Liver (tissue), 9 donors: ENCODE measurements around the gene RACGAP1. TPM values are rescaled to one million over a fixed set of nuclear protein-coding genes. Genes with fewer than 3 reads are reported as not detected.

Source experiments
- DNase-seq: peaks from one replicate; pipeline ENCODE4 v3.0.0-alpha.2; 2017; ENCODE audit warnings: low spot score
- H3K27ac ChIP-seq, 2 donors: one replicate each; pipeline ENCODE4 v1.7.0; 2013; ENCODE audit warnings: inconsistent platforms in 2 of 2, low read length in 2 of 2, control low read depth in 1 of 2, low read depth in 1 of 2, mild to moderate bottlenecking in 1 of 2
- H3K27me3 ChIP-seq, 4 donors: one replicate each; pipeline versions ENCODE4 v1.6.1 to v1.7.0; 2013; ENCODE audit warnings: low read length in 3 of 4, inconsistent platforms in 1 of 4, mild to moderate bottlenecking in 1 of 4, moderate library complexity in 1 of 4; ENCODE audit not compliant: control insufficient read depth in 4 of 4, insufficient read depth in 4 of 4
- H3K36me3 ChIP-seq, 4 donors: one replicate each; pipeline versions ENCODE4 v1.6.1 to v1.7.0; 2013; ENCODE audit warnings: low read length in 3 of 4, mild to moderate bottlenecking in 3 of 4, low read depth in 1 of 4, moderate library complexity in 1 of 4; ENCODE audit not compliant: control insufficient read depth in 4 of 4, insufficient read depth in 3 of 4
- H3K4me1 ChIP-seq, 4 donors: one replicate each; pipeline versions ENCODE4 v1.6.1 to v1.7.0; 2013; ENCODE audit warnings: low read length in 3 of 4, mild to moderate bottlenecking in 3 of 4, moderate library complexity in 1 of 4; ENCODE audit not compliant: control insufficient read depth in 4 of 4, insufficient read depth in 4 of 4
- H3K4me3 ChIP-seq, 3 donors: one replicate each; pipeline versions ENCODE4 v1.6.1 to v1.7.0; 2013; ENCODE audit warnings: low read length in 3 of 3, control low read depth in 1 of 3, low read depth in 1 of 3, mild to moderate bottlenecking in 1 of 3
- H3K9ac ChIP-seq, 2 donors: one replicate each; pipeline ENCODE4 v1.7.0; 2013; ENCODE audit warnings: low read length in 2 of 2, mild to moderate bottlenecking in 2 of 2, moderate library complexity in 2 of 2, control low read depth in 1 of 2, low read depth in 1 of 2
- H3K9me3 ChIP-seq, 4 donors: one replicate each; pipeline versions ENCODE4 v1.6.1 to v1.7.0; 2013; ENCODE audit warnings: low read length in 3 of 4; ENCODE audit not compliant: control insufficient read depth in 4 of 4
- EGR1 ChIP-seq, 2 donors: IDR thresholded peaks; 2 replicates each; pipeline ENCODE4 v1.6.1; 2016 to 2018; ENCODE audit warnings: antibody characterized with exemption in 2 of 2, low read depth in 2 of 2
- FOXA1 ChIP-seq: IDR thresholded peaks from 2 replicates; pipeline ENCODE4 v1.6.1; 2016; ENCODE audit warnings: antibody characterized with exemption
- FOXA2 ChIP-seq: IDR thresholded peaks from 2 replicates; pipeline ENCODE4 v1.6.1; 2016; ENCODE audit warnings: antibody characterized with exemption
- GABPA ChIP-seq, 2 donors: IDR thresholded peaks in 1 of 2; conservative IDR thresholded peaks in 1 of 2; 2 replicates each; pipeline ENCODE4 v1.6.1; 2016; ENCODE audit warnings: antibody characterized with exemption in 2 of 2, mild to moderate bottlenecking in 1 of 2, moderate library complexity in 1 of 2
- HNF4A ChIP-seq, 2 donors: conservative IDR thresholded peaks; 2 replicates each; pipeline ENCODE4 v1.6.1; 2016; ENCODE audit warnings: antibody characterized with exemption in 2 of 2, mild to moderate bottlenecking in 2 of 2
- JUND ChIP-seq, 2 donors: IDR thresholded peaks; 2 replicates each; pipeline ENCODE4 v1.6.1; 2016; ENCODE audit warnings: antibody characterized with exemption in 2 of 2
- NR2F2 ChIP-seq: IDR thresholded peaks from 2 replicates; pipeline ENCODE4 v1.6.1; 2016; ENCODE audit warnings: antibody characterized with exemption
- RAD21 ChIP-seq, 2 donors: IDR thresholded peaks; 2 replicates each; pipeline ENCODE4 v1.6.1; 2016; ENCODE audit warnings: antibody characterized with exemption in 2 of 2, mild to moderate bottlenecking in 2 of 2
- REST ChIP-seq: IDR thresholded peaks from 2 replicates; pipeline ENCODE4 v1.6.1; 2016; ENCODE audit warnings: antibody characterized with exemption, mild to moderate bottlenecking
- RXRA ChIP-seq, 2 donors: IDR thresholded peaks; 2 replicates each; pipeline ENCODE4 v1.6.1; 2017 to 2018; ENCODE audit warnings: antibody characterized with exemption in 2 of 2, mild to moderate bottlenecking in 1 of 2
- SP1 ChIP-seq: IDR thresholded peaks from 2 replicates; pipeline ENCODE4 v1.6.1; 2018; ENCODE audit warnings: antibody characterized with exemption, mild to moderate bottlenecking
- TAF1 ChIP-seq: conservative IDR thresholded peaks from 2 replicates; pipeline ENCODE4 v1.6.1; 2016; ENCODE audit warnings: antibody characterized with exemption, mild to moderate bottlenecking
- ZBTB33 ChIP-seq: IDR thresholded peaks from 2 replicates; pipeline ENCODE4 v1.6.1; 2016; ENCODE audit warnings: antibody characterized with exemption
- WGBS: extraction: QIAGEN DNeasy Blood & Tissue Kit; methylation state at CpG from one replicate; pipeline ENCODE4 v1.1.7; 2013; 5-methylcytosine and 5-hydroxymethylcytosine counted together
- polyA plus RNA-seq, 2 donors: library from polyadenylated mRNA; stranded (reverse) in 1 of 2; unstranded in 1 of 2; fragments of 200-250 nt in 1 of 2; fragments of >200 nt in 1 of 2; fragmentation: Nextera tagmentation in 1 of 2; extraction: Ambion mirVana in 1 of 2; gene quantifications; one replicate each; pipeline versions ENCODE4 v1.2.1 to v1.2.3, GENCODE V29; 2013 to 2015
- total RNA-seq, 2 donors: library from RNA; depleted of rRNA; stranded (reverse); fragments of >200 nt; gene quantifications; one replicate each; pipeline ENCODE4 v1.2.3, GENCODE V29; 2014
- TF ChIP-seq, protein P1 (sequence below): IDR thresholded peaks from 2 replicates; pipeline ENCODE4 v1.6.1; 2016; ENCODE audit warnings: antibody characterized with exemption
- donor health status: healthy.
- donor health status: healthy.
- donor health status: healthy.
- donor health status: healthy.
- donor health status: healthy.

The RACGAP1 gene
- total and polyA plus RNA-seq, 4 donors = 1.0 to 38.3 (median 2.9) TPM

GRCh38 chr12:50005175-50005574 lies 20.1 kb downstream of the RACGAP1 start:
- no peak overlapping the region for H3K27ac ChIP-seq
- WGBS = 96% methylated on average over 3 of the region's 3 CpGs
- no peaks in the 10 kb centered on the region for H3K27me3 ChIP-seq
- H3K9me3 ChIP-seq = no peaks in the 10 kb centered on the region
- DNase-seq = no peak
- H3K4me1 ChIP-seq = no peaks in the 10 kb centered on the region
- H3K36me3 ChIP-seq = peaks cover 0 to 4% (median 1%) of the 10 kb centered on the region in 4 donors
- H3K9ac ChIP-seq = no peak overlapping the region
- H3K4me3 ChIP-seq = no peak overlapping the region
- no peak for TF ChIP-seq NR2F2
- no peak for TF ChIP-seq ZBTB33
- TF ChIP-seq REST = no peak
- TF ChIP-seq, protein P1, sequence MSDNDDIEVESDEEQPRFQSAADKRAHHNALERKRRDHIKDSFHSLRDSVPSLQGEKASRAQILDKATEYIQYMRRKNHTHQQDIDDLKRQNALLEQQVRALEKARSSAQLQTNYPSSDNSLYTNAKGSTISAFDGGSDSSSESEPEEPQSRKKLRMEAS = no peak
- TF ChIP-seq HNF4A (conservative IDR thresholded peaks at IDR 0.05) = no peak
- no peak for TF ChIP-seq GABPA (IDR thresholded peaks at IDR 0.05 in 1 of 2, conservative IDR thresholded peaks at IDR 0.05 in 1 of 2)
- no peak for TF ChIP-seq JUND (IDR thresholded peaks at IDR 0.05)
- TF ChIP-seq TAF1 = no peak
- TF ChIP-seq FOXA2 = no peak

- no peaks in the 10 kb centered on the region for H3K4me1 ChIP-seq
- TF ChIP-seq SP1 (no peak), EGR1 (IDR thresholded peaks at IDR 0.05; ENCODE audit: low read depth in 2 of 2) (no peak), RXRA (IDR thresholded peaks at IDR 0.05) (no peak), HNF4A (conservative IDR thresholded peaks at IDR 0.05) (no peak), REST (no peak), ZBTB33 (no peak), GABPA (IDR thresholded peaks at IDR 0.05 in 1 of 2, conservative IDR thresholded peaks at IDR 0.05 in 1 of 2) (no peak), RAD21 (IDR thresholded peaks at IDR 0.05) (no peak), FOXA2 (no peak), FOXA1 (no peak), JUND (IDR thresholded peaks at IDR 0.05) (no peak)
- TF ChIP-seq, protein P1 = no peak
- no peaks in the 10 kb centered on the region for H3K27me3 ChIP-seq
- H3K27ac ChIP-seq = no peak overlapping the region
- H3K36me3 ChIP-seq = peaks cover 0 to 4% (median 1%) of the 10 kb centered on the region in 4 donors
- no peak overlapping the region for H3K9ac ChIP-seq
- H3K9me3 ChIP-seq = no peaks in the 10 kb centered on the region
- no peak for DNase-seq
- H3K4me3 ChIP-seq = no peak overlapping the region
Measured at GRCh38 chr12:50004696-50005095, 20.6 kb downstream of the RACGAP1 start.
